Activated CD4-positive, alpha-beta memory T cell treated with anti-CD3 and anti-CD28 coated beads, Interleukin-2, amount 10 ng/mL, durations not matched to agents 7 days and 5 days (primary cell): ENCODE data around the gene PAX5. TPM values are rescaled to one million over a fixed set of nuclear protein-coding genes. Genes with fewer than 3 reads are reported as not detected.

Experiments
- CTCF ChIA-PET: fragments of 350-600 bp; sonication (Branson Sonifier 250); formaldehyde crosslinking; loops from one replicate; lab custom pipeline; 2021; ENCODE audit warnings: antibody characterized with exemption, inconsistent platforms; lab: Charles Lee
- POLR2A ChIA-PET: fragments of 350-600 bp; sonication (Branson Sonifier 250); formaldehyde crosslinking; loops from one replicate; lab custom pipeline; 2021; ENCODE audit warnings: antibody characterized with exemption; lab: Charles Lee
- DNase-seq: peaks from one replicate; pipeline ENCODE4 v3.0.0-alpha.2; 2020
- H3K27ac Mint-ChIP-seq: one replicate; pipeline ENCODE4 v1.8.0; 2021; ENCODE audit warnings: mild to moderate bottlenecking, mixed read lengths
- H3K27me3 Mint-ChIP-seq: one replicate; pipeline ENCODE4 v1.8.0; 2021; ENCODE audit warnings: mixed read lengths
- H3K36me3 Mint-ChIP-seq: one replicate; pipeline ENCODE4 v1.8.0; 2021; ENCODE audit warnings: low read depth, mixed read lengths
- H3K4me1 Mint-ChIP-seq: one replicate; pipeline ENCODE4 v1.8.0; 2021; ENCODE audit warnings: mixed read lengths
- H3K4me3 Mint-ChIP-seq: one replicate; pipeline ENCODE4 v1.8.0; 2021; ENCODE audit warnings: mild to moderate bottlenecking, mixed read lengths
- H3K9me3 Mint-ChIP-seq: one replicate; pipeline ENCODE4 v1.8.0; 2021; ENCODE audit warnings: mixed read lengths
- total RNA-seq, 2 experiments: library from RNA; stranded (reverse); gene quantifications; one replicate each; pipeline ENCODE4 v1.2.3, GENCODE V29; 2021

Gene PAX5
- total RNA-seq, 2 experiments from 2014 or later = 0.05 to 0.15 TPM

- ChIA-PET CTCF (interaction anchor here (1.3 kb wide), 1 partner anchor 87 kb away, joined by 4 read pairs; no protein-coding TSS in a partner anchor), POLR2A (no interaction called here)
- H3K36me3 Mint-ChIP-seq = no peaks in the 10 kb centered on the region
- H3K4me3 Mint-ChIP-seq = no peak overlapping the region
- no peak for DNase-seq
- H3K27me3 Mint-ChIP-seq = peaks cover 25% of the 10 kb centered on the region
- no peaks in the 10 kb centered on the region for H3K4me1 Mint-ChIP-seq
- H3K27ac Mint-ChIP-seq = no peak overlapping the region
- H3K9me3 Mint-ChIP-seq = no peaks in the 10 kb centered on the region
Measured at GRCh38 chr9:36959681-36960574, 74.1 kb downstream of the PAX5 start.

DNA sequence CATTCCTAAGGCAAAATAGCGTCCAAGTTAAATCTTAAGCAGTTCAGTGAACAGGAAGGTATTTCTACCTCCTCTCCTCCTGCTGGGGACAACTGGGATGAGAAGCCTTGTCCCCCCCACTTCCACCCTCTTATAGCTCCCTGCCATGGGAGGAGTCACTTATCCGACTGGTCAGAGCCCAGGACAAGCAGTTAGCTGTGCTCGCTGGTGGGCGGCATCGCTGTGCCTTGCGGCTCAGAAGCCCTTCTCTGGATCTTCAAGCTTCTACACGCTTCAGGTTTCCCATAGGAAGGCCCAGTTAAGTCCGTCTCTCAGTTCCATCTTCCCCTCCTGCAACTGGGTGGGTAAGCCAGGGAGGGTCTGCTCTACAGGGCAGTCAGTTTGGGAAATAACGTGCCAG is 77.2 kb downstream of the PAX5 start:
- POLR2A ChIA-PET = no interaction called here
- DNase-seq = no peak
- Mint-ChIP-seq H3K27ac (no peak overlapping the region), H3K4me1 (no peaks in the 10 kb centered on the region), H3K27me3 (peaks cover 50% of the 10 kb centered on the region), H3K9me3 (no peaks in the 10 kb centered on the region), H3K36me3 (no peaks in the 10 kb centered on the region), H3K4me3 (no peak overlapping the region)
- CTCF ChIA-PET = interaction anchor here (1.2 to 1.5 kb wide), 2 partner anchors 83 to 85 kb away, joined by 4 to 6 read pairs; no protein-coding TSS in a partner anchor

DNA sequence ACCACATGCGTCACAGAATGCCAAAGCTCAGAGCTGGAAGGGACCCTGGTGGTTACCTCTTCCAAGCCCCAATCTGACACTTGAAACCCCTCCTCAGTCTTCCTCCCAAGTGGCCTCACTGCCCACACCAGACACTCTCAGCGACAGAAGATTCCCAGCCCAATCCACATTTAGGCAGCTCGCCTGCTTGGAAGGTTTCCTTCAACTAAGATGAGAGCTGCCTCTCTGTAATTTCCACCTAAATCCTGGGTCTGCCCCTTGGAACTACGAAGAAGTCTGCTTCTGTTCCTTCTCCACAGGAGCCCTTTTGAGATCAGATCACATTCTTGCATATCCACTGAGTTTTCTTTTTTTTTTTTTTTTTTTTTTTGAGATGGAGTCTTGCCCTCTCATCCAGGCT is 83.7 kb downstream of the PAX5 start:
- H3K27ac Mint-ChIP-seq = no peak overlapping the region
- H3K27me3 Mint-ChIP-seq = peaks cover 51% of the 10 kb centered on the region
- H3K36me3 Mint-ChIP-seq = no peaks in the 10 kb centered on the region
- DNase-seq = no peak
- peaks cover 2% of the 10 kb centered on the region for H3K4me1 Mint-ChIP-seq
- H3K4me3 Mint-ChIP-seq = no peak overlapping the region
- POLR2A ChIA-PET = no interaction called here
- CTCF ChIA-PET = no interaction called here
- H3K9me3 Mint-ChIP-seq = no peaks in the 10 kb centered on the region

DNA sequence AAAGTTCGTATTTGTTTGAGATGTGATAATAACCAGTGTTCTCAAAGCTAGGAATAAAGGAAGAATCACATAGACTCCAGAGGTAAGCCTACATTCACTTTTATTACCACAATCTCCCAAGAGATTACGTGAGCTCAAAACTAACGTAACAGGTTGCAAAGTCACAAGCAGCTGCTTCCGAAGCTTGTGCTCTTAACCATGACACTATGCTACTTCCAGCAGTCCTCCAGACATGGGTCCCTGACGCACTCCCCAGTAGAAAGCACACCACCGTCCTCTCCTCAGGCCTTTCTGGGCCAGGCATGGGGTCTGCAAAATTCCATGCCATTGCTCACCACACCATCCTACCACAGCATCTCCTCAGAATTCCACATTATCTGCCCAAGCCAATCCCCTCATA is 84.6 kb downstream of the PAX5 start:
- no peaks in the 10 kb centered on the region for H3K36me3 Mint-ChIP-seq

DNA sequence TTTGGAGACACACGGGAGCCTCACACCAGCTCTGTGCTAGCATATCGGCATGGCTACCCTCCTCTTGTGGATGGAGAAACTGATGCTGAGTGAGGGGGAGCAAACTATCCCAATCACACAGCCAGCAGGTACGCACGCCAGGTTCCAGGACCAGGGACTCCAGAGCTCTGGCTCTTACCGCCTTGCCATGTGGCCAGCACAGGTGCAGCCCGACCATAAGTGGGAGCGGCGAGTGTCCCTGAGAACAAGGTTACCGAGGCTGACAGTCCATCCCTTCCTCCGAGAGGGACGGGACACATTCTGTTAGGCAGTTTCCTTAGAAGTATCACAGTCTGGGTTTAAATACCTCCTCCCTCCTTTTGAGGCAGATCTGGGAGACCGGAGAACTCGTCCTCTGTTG is 86.0 kb downstream of the PAX5 start:
- Mint-ChIP-seq H3K27ac (no peak overlapping the region), H3K4me1 (peaks cover 2% of the 10 kb centered on the region), H3K27me3 (peaks cover 31% of the 10 kb centered on the region), H3K4me3 (no peak overlapping the region), H3K9me3 (no peaks in the 10 kb centered on the region), H3K36me3 (no peaks in the 10 kb centered on the region)
- no peak for DNase-seq
- ChIA-PET CTCF (no interaction called here), POLR2A (no interaction called here)

More for the DNA sequence above, 84.6 kb downstream of the PAX5 start:
- no peak overlapping the region for H3K27ac Mint-ChIP-seq
- peaks cover 2% of the 10 kb centered on the region for H3K4me1 Mint-ChIP-seq
- H3K9me3 Mint-ChIP-seq = no peaks in the 10 kb centered on the region
- DNase-seq = no peak
- H3K4me3 Mint-ChIP-seq = no peak overlapping the region
- peaks cover 43% of the 10 kb centered on the region for H3K27me3 Mint-ChIP-seq
- POLR2A ChIA-PET = no interaction called here
- CTCF ChIA-PET = no interaction called here

DNA sequence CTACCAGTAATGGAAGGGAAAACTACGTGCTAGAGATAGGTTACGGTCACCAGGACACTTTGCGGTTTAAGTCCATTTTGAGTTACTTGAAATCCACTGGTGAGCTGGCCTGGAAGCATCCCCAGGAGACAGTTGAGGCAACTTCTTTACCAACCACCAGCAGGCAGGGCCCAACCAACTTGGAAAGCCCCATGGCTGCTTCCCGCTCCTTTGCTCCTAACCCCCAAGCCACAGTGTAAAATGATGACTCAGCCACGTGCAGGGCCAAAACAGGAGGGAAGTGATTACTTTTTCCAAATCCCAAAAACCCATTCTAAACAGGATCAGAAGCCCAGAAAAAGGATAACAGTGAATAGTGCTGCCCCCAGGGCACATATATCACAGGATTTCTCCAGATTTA is 87.4 kb downstream of the PAX5 start:
- ChIA-PET CTCF (no interaction called here), POLR2A (no interaction called here)
- H3K36me3 Mint-ChIP-seq = no peaks in the 10 kb centered on the region
- H3K9me3 Mint-ChIP-seq = no peaks in the 10 kb centered on the region
- no peak overlapping the region for H3K27ac Mint-ChIP-seq
- H3K4me1 Mint-ChIP-seq = peaks cover 2% of the 10 kb centered on the region
- H3K27me3 Mint-ChIP-seq = peaks cover 20% of the 10 kb centered on the region
- DNase-seq = no peak
- no peak overlapping the region for H3K4me3 Mint-ChIP-seq

DNA sequence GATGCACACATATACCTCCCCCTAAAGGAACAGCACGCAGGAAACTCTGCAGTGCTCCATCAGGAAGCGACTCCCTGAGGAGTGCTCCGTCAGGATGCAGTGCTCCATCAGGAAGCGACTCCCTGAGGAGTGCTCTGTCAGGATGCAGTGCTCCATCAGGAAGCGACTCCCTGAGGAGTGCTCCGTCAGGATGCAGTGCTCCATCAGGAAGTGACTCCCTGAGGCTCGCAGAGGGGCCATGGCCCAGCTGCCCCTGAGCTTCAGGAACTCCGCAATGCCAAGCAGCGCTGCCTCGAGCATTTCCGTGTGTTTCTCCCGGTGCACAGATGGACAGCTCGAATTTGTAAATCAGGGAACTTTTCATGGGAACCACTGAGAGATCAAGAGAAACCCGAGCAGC is 88.1 kb downstream of the PAX5 start:
- no peak overlapping the region for H3K27ac Mint-ChIP-seq
- POLR2A ChIA-PET = no interaction called here
- CTCF ChIA-PET = no interaction called here

DNA sequence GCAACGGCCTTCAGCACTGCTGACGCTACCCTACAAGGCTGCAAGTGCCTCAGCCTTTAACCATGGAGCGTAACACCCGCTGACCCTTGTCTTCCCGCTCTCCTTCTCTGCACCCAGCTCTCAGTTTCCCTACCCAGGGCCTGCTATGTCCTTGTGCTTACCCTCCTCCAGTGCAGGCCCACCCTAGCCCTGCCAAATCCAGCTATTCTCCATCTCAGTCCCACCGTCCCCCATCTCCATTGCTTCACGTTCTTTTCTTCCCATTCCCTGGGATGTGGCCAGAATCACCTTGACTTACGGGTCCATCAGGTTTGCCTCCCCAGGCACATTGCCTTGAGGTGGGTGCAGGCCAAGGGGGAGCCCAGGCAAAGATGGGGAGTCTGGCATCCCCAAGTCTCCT is 91.2 kb downstream of the PAX5 start:
- peaks cover 2% of the 10 kb centered on the region for H3K4me1 Mint-ChIP-seq
- no peaks in the 10 kb centered on the region for H3K9me3 Mint-ChIP-seq
- H3K27me3 Mint-ChIP-seq = peaks cover 12% of the 10 kb centered on the region
- no peak overlapping the region for H3K4me3 Mint-ChIP-seq
- no peaks in the 10 kb centered on the region for H3K36me3 Mint-ChIP-seq
- no peak overlapping the region for H3K27ac Mint-ChIP-seq
- DNase-seq = no peak
- ChIA-PET POLR2A (no interaction called here), CTCF (no interaction called here)

More for the DNA sequence above, 88.1 kb downstream of the PAX5 start:
- Mint-ChIP-seq H3K27me3 (peaks cover 19% of the 10 kb centered on the region), H3K9me3 (no peaks in the 10 kb centered on the region), H3K4me3 (no peak overlapping the region), H3K36me3 (no peaks in the 10 kb centered on the region), H3K4me1 (peaks cover 2% of the 10 kb centered on the region)
- DNase-seq = no peak

- Mint-ChIP-seq H3K9me3 (no peaks in the 10 kb centered on the region), H3K4me1 (peaks cover under 1% of the 10 kb centered on the region), H3K27me3 (peaks cover 15% of the 10 kb centered on the region), H3K4me3 (no peak overlapping the region), H3K27ac (no peak overlapping the region), H3K36me3 (no peaks in the 10 kb centered on the region)
- CTCF ChIA-PET = interaction anchor here (0.7 kb wide), 1 partner anchor 14 kb away, joined by 3 read pairs; no protein-coding TSS in a partner anchor
- POLR2A ChIA-PET = no interaction called here
- DNase-seq = no peak
Measured at GRCh38 chr9:36941441-36941840, 92.6 kb downstream of the PAX5 start.

DNA sequence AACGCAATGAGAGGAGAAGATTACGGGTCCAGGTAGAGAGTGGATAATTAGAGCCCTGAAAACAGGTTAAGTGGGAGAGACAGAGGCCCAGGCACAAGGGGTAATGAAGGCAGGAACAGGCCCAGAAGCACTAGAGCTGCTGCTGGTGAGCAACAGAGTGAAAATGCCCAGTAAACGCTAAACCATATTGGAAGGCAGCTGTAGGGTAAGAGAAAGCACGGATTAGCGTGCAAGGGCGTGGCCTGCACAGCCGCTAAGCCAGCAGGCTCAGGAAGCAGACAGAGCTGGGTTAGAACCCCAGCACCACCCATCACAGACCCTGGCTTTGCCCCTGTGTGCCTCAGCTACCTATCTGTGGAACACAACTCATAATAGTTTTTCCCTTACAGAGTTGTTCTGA is 93.2 kb downstream of the PAX5 start:
- no peak for DNase-seq
- ChIA-PET CTCF (no interaction called here), POLR2A (no interaction called here)
- H3K4me3 Mint-ChIP-seq = no peak overlapping the region
- H3K27ac Mint-ChIP-seq = no peak overlapping the region
- H3K4me1 Mint-ChIP-seq = no peaks in the 10 kb centered on the region
- no peaks in the 10 kb centered on the region for H3K9me3 Mint-ChIP-seq
- peaks cover 14% of the 10 kb centered on the region for H3K27me3 Mint-ChIP-seq
- no peaks in the 10 kb centered on the region for H3K36me3 Mint-ChIP-seq

DNA sequence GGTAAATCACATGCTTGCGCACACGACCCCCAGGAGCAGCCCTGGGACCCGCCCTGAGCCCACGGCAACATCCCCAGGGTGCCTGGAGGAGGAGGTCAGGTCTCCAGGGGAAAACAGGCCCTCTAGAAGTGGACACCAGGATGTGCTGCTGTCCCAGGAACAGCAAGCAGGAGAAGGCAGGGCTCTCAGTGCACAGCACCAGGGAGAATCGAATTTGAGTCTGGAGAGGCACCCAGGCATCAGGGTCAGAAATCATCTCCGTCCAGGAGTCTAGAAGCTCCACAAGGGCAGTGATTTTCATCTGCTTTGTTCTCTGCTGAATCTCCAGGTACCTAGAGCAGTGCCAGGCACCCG is 93.6 kb downstream of the PAX5 start:
- ChIA-PET CTCF (no interaction called here), POLR2A (no interaction called here)
- Mint-ChIP-seq H3K36me3 (no peaks in the 10 kb centered on the region), H3K4me1 (peaks cover under 1% of the 10 kb centered on the region), H3K27ac (no peak overlapping the region), H3K9me3 (no peaks in the 10 kb centered on the region), H3K4me3 (no peak overlapping the region), H3K27me3 (peaks cover 14% of the 10 kb centered on the region)
- DNase-seq = no peak

DNA sequence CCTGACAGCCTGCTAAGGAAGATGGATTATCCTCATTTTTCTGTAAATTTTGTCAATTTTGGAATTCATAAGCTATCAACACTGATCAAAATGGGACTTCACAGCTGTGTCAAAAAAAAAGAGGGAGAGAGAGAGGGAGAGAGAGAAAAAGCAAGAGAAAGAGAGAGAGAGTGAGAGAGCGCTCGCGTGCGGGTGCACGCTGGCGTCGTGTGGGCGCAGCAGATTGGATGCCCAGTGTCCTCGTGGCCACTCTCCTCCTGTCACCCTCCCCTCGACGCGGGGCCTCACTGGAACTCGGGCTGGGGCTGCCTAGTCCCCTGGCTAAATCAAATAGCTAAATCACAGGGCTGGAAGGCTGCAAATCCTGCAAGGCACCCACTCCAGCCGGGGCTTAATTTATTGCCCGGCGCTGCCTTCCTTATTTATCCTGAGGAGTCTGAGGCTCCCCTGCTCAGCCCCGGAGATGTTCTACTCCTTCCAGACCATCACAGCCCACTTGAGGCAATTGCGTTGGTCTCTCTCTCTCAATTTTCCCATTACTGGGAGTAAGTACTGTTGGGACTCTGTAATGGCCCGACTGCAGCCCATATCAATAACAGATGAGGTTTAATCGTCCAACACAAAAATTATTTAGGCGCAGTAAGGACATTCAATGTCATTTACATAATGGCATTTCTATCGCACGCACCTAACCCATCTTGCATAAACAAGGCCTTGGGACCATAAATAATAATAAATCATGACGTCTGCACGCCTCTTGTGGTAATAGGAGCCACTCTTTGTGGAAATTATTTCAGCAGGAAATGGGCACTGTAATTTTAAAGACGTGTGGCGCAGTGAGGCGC is 94.2 kb downstream of the PAX5 start:
- DNase-seq = no peak
- Mint-ChIP-seq H3K4me1 (peaks cover 4% of the 10 kb centered on the region), H3K36me3 (no peaks in the 10 kb centered on the region), H3K27ac (no peak overlapping the region), H3K9me3 (no peaks in the 10 kb centered on the region), H3K27me3 (peaks cover 14% of the 10 kb centered on the region), H3K4me3 (no peak overlapping the region)
- ChIA-PET CTCF (no interaction called here), POLR2A (no interaction called here)

DNA sequence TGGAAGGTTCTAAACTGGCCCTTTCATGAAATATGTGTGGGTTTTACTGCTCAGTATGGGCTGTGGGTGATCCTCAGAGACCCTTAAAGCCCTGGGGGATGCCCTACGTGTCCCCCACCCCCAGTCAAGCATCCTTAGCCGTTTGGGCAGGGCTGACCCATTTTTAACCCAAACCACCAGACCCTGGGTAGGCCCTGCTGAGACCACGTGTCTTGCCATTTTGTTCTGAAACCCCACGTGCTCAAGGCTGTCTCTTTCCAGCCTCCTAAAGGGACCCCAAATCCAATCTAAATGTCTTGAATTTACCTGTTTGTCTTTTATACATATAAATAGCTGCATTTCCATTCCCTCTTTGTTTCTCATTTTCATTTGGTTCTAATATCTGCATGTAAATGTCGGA is 94.9 kb downstream of the PAX5 start:
- H3K27ac Mint-ChIP-seq = no peak overlapping the region
- H3K9me3 Mint-ChIP-seq = no peaks in the 10 kb centered on the region
- POLR2A ChIA-PET = no interaction called here
- no peak overlapping the region for H3K4me3 Mint-ChIP-seq
- peaks cover 14% of the 10 kb centered on the region for H3K27me3 Mint-ChIP-seq
- H3K36me3 Mint-ChIP-seq = no peaks in the 10 kb centered on the region
- DNase-seq = no peak
- CTCF ChIA-PET = no interaction called here
- peaks cover 6% of the 10 kb centered on the region for H3K4me1 Mint-ChIP-seq
